22Rv1 (cell line): ENCODE data around the gene IMMP2L.

Experiments used
- CTCF ChIP-seq: fragments of 450-650 bp; IDR thresholded peaks from 2 replicates; pipeline ENCODE4 v1.5.1; 2017; ENCODE audit warnings: mild to moderate bottlenecking
- ZFX ChIP-seq: fragments of 450-650 bp; IDR thresholded peaks from 2 replicates; pipeline ENCODE4 v1.6.1; 2017; ENCODE audit warnings: antibody characterized with exemption, borderline replicate concordance

DNA sequence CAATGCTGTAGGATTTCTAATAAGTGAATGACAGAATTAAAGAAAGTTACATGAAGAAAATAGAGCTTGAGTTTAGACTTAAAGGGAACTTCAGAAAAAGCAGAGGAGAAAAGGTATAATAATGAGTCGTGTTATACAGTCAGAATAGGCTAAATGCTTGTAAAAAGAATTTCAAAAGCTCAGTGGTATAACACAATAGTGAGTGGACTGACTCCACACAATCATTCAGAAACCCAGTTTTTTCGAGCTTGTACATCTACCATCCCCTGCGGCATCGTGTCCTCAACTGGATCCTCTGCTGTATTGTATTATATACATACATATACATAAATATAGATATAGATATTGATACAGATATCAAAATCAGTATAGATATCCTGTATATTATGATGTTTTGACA lies 52.2 kb downstream of the IMMP2L start:
- TF ChIP-seq CTCF, result no peak
- TF ChIP-seq ZFX, result no peak
